Memory B cell (primary cell): Measurements from ENCODE around the gene GOLGA6L9.
"Not testable (repeated sequence)": the region's sequence is repeated elsewhere in the genome, so short reads cannot be mapped to it uniquely, and the experiment has no call there.

Source experiments
- ATAC-seq: fragments of 150-1000 bp; cut with Tn5 transposase; 2 replicates; pipeline ENCODE4 v1.10.0; 2021; ENCODE audit warnings: low read depth, mild to moderate bottlenecking, moderate library complexity
- DNase-seq, 2 donors: peaks; one replicate each; pipeline ENCODE4 v3.0.0; 2022; ENCODE audit warnings: low spot score in 2 of 2
- H3K27ac Mint-ChIP-seq: one replicate; pipeline ENCODE4 v1.8.0; 2022; ENCODE audit warnings: mild to moderate bottlenecking, moderate library complexity, mixed read lengths
- H3K27me3 Mint-ChIP-seq: one replicate; pipeline ENCODE4 v1.8.0; 2022; ENCODE audit warnings: mixed read lengths
- H3K36me3 Mint-ChIP-seq: one replicate; pipeline ENCODE4 v1.8.0; 2022; ENCODE audit warnings: mild to moderate bottlenecking, mixed read lengths
- H3K4me1 Mint-ChIP-seq: one replicate; pipeline ENCODE4 v1.8.0; 2022; ENCODE audit warnings: mixed read lengths
- H3K4me3 Mint-ChIP-seq: one replicate; pipeline ENCODE4 v1.8.0; 2022; ENCODE audit warnings: mild to moderate bottlenecking, moderate library complexity, mixed read lengths
- H3K9me3 Mint-ChIP-seq: one replicate; pipeline ENCODE4 v1.8.0; 2022; ENCODE audit warnings: mixed read lengths

Gene GOLGA6L9

GRCh38 chr15:82411595-82411994 lies 18.0 kb upstream of the GOLGA6L9 start:
- H3K36me3 Mint-ChIP-seq: peaks cover 12% of the 10 kb centered on the region
- not testable (repeated sequence) for ATAC-seq, DNase-seq, H3K4me3 Mint-ChIP-seq, H3K9me3 Mint-ChIP-seq, H3K4me1 Mint-ChIP-seq, H3K27ac Mint-ChIP-seq, H3K27me3 Mint-ChIP-seq

GRCh38 chr15:82414525-82415191 lies 15.0 kb upstream of the GOLGA6L9 start:
- DNase-seq, H3K27me3 Mint-ChIP-seq, H3K4me1 Mint-ChIP-seq, H3K4me3 Mint-ChIP-seq, H3K9me3 Mint-ChIP-seq, H3K27ac Mint-ChIP-seq, H3K36me3 Mint-ChIP-seq, ATAC-seq: not testable (repeated sequence)

GRCh38 chr15:82420516-82420915 lies 9.1 kb upstream of the GOLGA6L9 start:
- H3K9me3 Mint-ChIP-seq, H3K36me3 Mint-ChIP-seq, H3K4me3 Mint-ChIP-seq, H3K27me3 Mint-ChIP-seq, ATAC-seq, DNase-seq, H3K4me1 Mint-ChIP-seq, H3K27ac Mint-ChIP-seq: not testable (repeated sequence)

- not testable (repeated sequence) for H3K4me3 Mint-ChIP-seq, H3K4me1 Mint-ChIP-seq, DNase-seq, ATAC-seq, H3K36me3 Mint-ChIP-seq, H3K27ac Mint-ChIP-seq, H3K27me3 Mint-ChIP-seq, H3K9me3 Mint-ChIP-seq
Observed at GRCh38 chr15:82420966-82421365, 8.7 kb upstream of the GOLGA6L9 start.

- not testable (repeated sequence) for H3K27me3 Mint-ChIP-seq, H3K36me3 Mint-ChIP-seq, DNase-seq, H3K9me3 Mint-ChIP-seq, ATAC-seq, H3K27ac Mint-ChIP-seq, H3K4me1 Mint-ChIP-seq, H3K4me3 Mint-ChIP-seq
Observed at GRCh38 chr15:82427117-82427516, 2.5 kb upstream of the GOLGA6L9 start.

- H3K9me3 Mint-ChIP-seq, H3K4me1 Mint-ChIP-seq, H3K27ac Mint-ChIP-seq, H3K27me3 Mint-ChIP-seq, H3K36me3 Mint-ChIP-seq, ATAC-seq: not testable (repeated sequence)
- DNase-seq: peak; percentile 23 to 55
- H3K4me3 Mint-ChIP-seq: peak overlapping the region; percentile 14
Observed at GRCh38 chr15:82445420-82445819, 15.8 kb downstream of the GOLGA6L9 start.

GRCh38 chr15:82457336-82457735 lies 27.7 kb downstream of the GOLGA6L9 start:
- ATAC-seq, DNase-seq, H3K27me3 Mint-ChIP-seq, H3K4me3 Mint-ChIP-seq, H3K36me3 Mint-ChIP-seq, H3K4me1 Mint-ChIP-seq, H3K9me3 Mint-ChIP-seq, H3K27ac Mint-ChIP-seq: not testable (repeated sequence)

GRCh38 chr15:82465629-82466028 lies 36.0 kb downstream of the GOLGA6L9 start:
- not testable (repeated sequence) for DNase-seq, H3K27ac Mint-ChIP-seq, ATAC-seq, H3K9me3 Mint-ChIP-seq, H3K4me3 Mint-ChIP-seq, H3K36me3 Mint-ChIP-seq, H3K4me1 Mint-ChIP-seq, H3K27me3 Mint-ChIP-seq

- H3K4me1 Mint-ChIP-seq, DNase-seq, H3K4me3 Mint-ChIP-seq, H3K27ac Mint-ChIP-seq, H3K27me3 Mint-ChIP-seq, H3K9me3 Mint-ChIP-seq, H3K36me3 Mint-ChIP-seq: not testable (repeated sequence)
- ATAC-seq: peak; percentile 97
Observed at GRCh38 chr15:82468205-82468604, 38.6 kb downstream of the GOLGA6L9 start.

GRCh38 chr15:82469381-82469780 lies 39.8 kb downstream of the GOLGA6L9 start:
- not testable (repeated sequence) for H3K36me3 Mint-ChIP-seq, H3K27ac Mint-ChIP-seq, H3K4me1 Mint-ChIP-seq, ATAC-seq, H3K4me3 Mint-ChIP-seq, DNase-seq, H3K9me3 Mint-ChIP-seq, H3K27me3 Mint-ChIP-seq

- not testable (repeated sequence) for DNase-seq, H3K27me3 Mint-ChIP-seq, H3K36me3 Mint-ChIP-seq, H3K27ac Mint-ChIP-seq, ATAC-seq, H3K9me3 Mint-ChIP-seq, H3K4me3 Mint-ChIP-seq, H3K4me1 Mint-ChIP-seq
Observed at GRCh38 chr15:82472269-82472982, 42.8 kb downstream of the GOLGA6L9 start.

GRCh38 chr15:82474596-82475325 lies 45.1 kb downstream of the GOLGA6L9 start:
- H3K9me3 Mint-ChIP-seq, H3K4me1 Mint-ChIP-seq, H3K36me3 Mint-ChIP-seq, H3K4me3 Mint-ChIP-seq, ATAC-seq, H3K27ac Mint-ChIP-seq, H3K27me3 Mint-ChIP-seq, DNase-seq: not testable (repeated sequence)

GRCh38 chr15:82475345-82475967 lies 45.8 kb downstream of the GOLGA6L9 start:
- H3K4me1 Mint-ChIP-seq, H3K27ac Mint-ChIP-seq, H3K36me3 Mint-ChIP-seq, H3K9me3 Mint-ChIP-seq, DNase-seq, H3K27me3 Mint-ChIP-seq, H3K4me3 Mint-ChIP-seq, ATAC-seq: not testable (repeated sequence)

- not testable (repeated sequence) for H3K9me3 Mint-ChIP-seq, H3K36me3 Mint-ChIP-seq, H3K27me3 Mint-ChIP-seq, H3K27ac Mint-ChIP-seq, DNase-seq, ATAC-seq, H3K4me3 Mint-ChIP-seq, H3K4me1 Mint-ChIP-seq
Observed at GRCh38 chr15:82476697-82477342, 47.2 kb downstream of the GOLGA6L9 start.
